ENCODE data around the gene TPP2.

TPP2 gene

GRCh38 chr13:102654756-102655155, 58.0 kb downstream of the TPP2 start:
- H3K4me3 Mint-ChIP-seq = no peak overlapping the region
- H3K9me3 Mint-ChIP-seq = no peaks in the 10 kb centered on the region

DNA sequence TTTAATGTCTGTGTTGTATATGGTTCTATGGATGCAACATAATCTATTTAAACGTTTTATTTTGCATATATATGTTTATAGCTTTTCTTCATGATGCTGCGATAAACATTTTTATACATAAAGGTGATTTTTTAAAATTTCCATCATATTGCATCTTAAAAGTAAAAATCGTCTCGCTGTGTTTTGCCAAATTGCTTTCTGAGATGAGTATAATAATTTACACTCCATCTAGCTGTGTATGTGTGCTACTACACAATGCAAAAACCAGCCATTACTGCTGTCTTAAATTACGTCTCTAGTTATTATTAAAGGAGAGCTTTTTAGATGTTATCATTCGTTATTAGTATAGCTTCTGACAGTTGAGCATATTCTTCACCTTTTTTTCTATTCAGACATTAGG, 60.8 kb downstream of the TPP2 start:
- Mint-ChIP-seq H3K4me3 (no peak overlapping the region), H3K36me3 (ENCODE audit: low read depth) (peaks cover 63% of the 10 kb centered on the region), H3K27ac (no peak overlapping the region), H3K4me1 (ENCODE audit: low read depth) (no peaks in the 10 kb centered on the region), H3K9me3 (no peaks in the 10 kb centered on the region), H3K27me3 (no peaks in the 10 kb centered on the region)
- DNase-seq = no peak

More at GRCh38 chr13:102654756-102655155, 58.0 kb downstream of the TPP2 start:
- DNase-seq = no peak
- Mint-ChIP-seq H3K27me3 (no peaks in the 10 kb centered on the region), H3K4me1 (ENCODE audit: low read depth) (peaks cover 5% of the 10 kb centered on the region), H3K27ac (no peak overlapping the region), H3K36me3 (ENCODE audit: low read depth) (peaks cover 63% of the 10 kb centered on the region)

- DNase-seq = no peak
- Mint-ChIP-seq H3K4me1 (ENCODE audit: low read depth) (no peaks in the 10 kb centered on the region), H3K9me3 (no peaks in the 10 kb centered on the region), H3K4me3 (no peak overlapping the region), H3K27ac (no peak overlapping the region), H3K36me3 (ENCODE audit: low read depth) (peaks cover 60% of the 10 kb centered on the region), H3K27me3 (no peaks in the 10 kb centered on the region)
These were observed 61.9 kb downstream of the TPP2 start for GRCh38 chr13:102658660-102659059.

DNA sequence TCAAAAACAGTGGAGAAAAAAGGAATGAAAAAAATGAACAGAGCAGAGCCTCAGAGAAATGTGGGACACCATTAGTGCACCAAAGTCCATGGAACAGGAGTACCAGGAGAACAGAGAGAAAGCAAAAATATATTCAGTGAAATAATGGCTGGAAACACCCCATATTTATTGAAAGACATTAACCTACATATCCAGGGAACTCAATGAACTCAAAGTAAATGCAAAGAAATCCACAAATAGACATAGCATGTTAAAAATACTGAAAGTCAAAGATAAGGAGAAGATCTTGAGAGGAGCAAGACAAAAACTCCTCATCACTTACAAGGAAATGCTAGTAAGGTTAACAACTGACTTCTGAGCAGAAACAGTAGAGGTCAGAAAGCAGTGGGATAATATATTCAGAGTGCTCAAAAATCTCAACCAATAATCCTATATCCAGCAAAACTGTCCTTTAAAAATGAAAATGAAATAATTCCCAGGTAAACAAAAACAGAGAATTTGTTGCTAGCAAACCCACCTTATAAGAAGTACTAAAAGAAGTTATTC, 62.5 kb downstream of the TPP2 start:
- no peak overlapping the region for H3K27ac Mint-ChIP-seq
- H3K4me1 Mint-ChIP-seq (ENCODE audit: low read depth) = no peaks in the 10 kb centered on the region
- peaks cover 64% of the 10 kb centered on the region for H3K36me3 Mint-ChIP-seq (ENCODE audit: low read depth)
- no peaks in the 10 kb centered on the region for H3K27me3 Mint-ChIP-seq
- no peaks in the 10 kb centered on the region for H3K9me3 Mint-ChIP-seq
- DNase-seq = no peak
- no peak overlapping the region for H3K4me3 Mint-ChIP-seq

GRCh38 chr13:102667023-102667422, 70.2 kb downstream of the TPP2 start:
- H3K36me3 Mint-ChIP-seq (ENCODE audit: low read depth) = peaks cover 94% of the 10 kb centered on the region
- no peaks in the 10 kb centered on the region for H3K4me1 Mint-ChIP-seq (ENCODE audit: low read depth)
- no peak overlapping the region for H3K27ac Mint-ChIP-seq
- no peak for DNase-seq
- H3K27me3 Mint-ChIP-seq = no peaks in the 10 kb centered on the region
- peaks cover 21% of the 10 kb centered on the region for H3K9me3 Mint-ChIP-seq
- H3K4me3 Mint-ChIP-seq = no peak overlapping the region

DNA sequence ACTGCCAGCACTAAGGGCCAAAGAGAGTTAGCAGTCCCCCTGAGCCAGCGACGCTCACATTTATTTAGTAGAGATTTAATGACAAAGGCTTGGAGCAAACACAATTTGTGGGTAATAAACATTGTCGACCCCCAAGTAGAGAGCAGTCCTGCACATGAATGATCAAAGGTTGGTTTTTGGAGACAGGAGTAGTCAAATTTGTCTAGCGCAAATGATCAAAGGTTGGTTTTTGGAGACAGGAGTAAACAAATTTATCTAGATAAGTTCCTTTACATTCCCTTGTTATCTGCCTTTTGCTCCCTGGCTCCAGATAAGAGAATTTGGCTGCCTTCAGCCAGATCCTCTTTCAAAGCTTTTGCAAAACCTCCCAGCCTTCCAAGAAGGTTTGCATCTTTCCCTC, 71.1 kb downstream of the TPP2 start:
- no peak for DNase-seq
- Mint-ChIP-seq H3K36me3 (ENCODE audit: low read depth) (peaks cover 96% of the 10 kb centered on the region), H3K4me3 (no peak overlapping the region), H3K27me3 (no peaks in the 10 kb centered on the region), H3K4me1 (ENCODE audit: low read depth) (no peaks in the 10 kb centered on the region), H3K27ac (no peak overlapping the region), H3K9me3 (peaks cover 21% of the 10 kb centered on the region)

DNA sequence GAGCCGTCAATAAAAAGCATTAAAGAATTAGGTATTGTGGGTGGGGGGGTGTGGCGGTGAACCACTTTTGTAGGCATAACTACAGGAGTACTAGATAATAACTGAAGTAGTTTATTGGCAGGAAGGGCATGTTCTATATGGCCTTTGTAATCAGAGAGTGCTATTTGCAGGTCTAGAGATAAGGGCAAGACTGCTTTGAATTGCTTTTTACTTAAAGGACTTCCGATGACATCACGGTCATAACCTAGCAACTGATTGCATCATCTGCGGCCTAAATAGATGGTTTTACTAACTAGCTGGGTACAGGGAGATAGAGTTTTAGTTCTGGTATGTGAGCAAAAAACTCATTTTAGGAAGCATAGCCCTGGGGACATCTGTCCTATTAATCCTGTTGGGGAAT, 73.3 kb downstream of the TPP2 start:
- H3K27ac Mint-ChIP-seq = peak overlapping the region; percentile 20
- DNase-seq = no peak
- peaks cover 99% of the 10 kb centered on the region for H3K36me3 Mint-ChIP-seq (ENCODE audit: low read depth)
- peaks cover 21% of the 10 kb centered on the region for H3K9me3 Mint-ChIP-seq
- H3K4me1 Mint-ChIP-seq (ENCODE audit: low read depth) = no peaks in the 10 kb centered on the region
- H3K27me3 Mint-ChIP-seq = no peaks in the 10 kb centered on the region
- no peak overlapping the region for H3K4me3 Mint-ChIP-seq

DNA sequence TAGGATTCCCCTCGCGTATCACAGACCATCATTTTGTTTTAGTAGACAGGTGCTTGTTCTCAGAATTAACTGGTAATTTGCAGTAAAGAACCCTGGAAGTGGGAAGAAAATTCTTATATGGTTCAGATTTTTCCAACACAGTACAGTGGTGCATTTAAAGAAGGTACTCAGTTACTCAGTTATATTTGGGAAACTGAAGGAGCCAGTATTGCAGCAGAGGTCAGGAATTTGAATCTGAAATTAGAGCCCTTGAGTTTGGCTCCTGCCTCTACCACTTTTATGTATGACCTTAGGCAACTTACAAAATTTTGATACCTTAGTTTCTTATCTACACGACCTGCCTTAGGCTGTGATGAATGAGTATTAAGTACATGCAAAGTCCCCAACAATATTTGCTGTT, 78.3 kb downstream of the TPP2 start:
- Mint-ChIP-seq H3K4me1 (ENCODE audit: low read depth) (peaks cover 8% of the 10 kb centered on the region), H3K27ac (no peak overlapping the region), H3K9me3 (no peaks in the 10 kb centered on the region), H3K36me3 (ENCODE audit: low read depth) (peaks cover 93% of the 10 kb centered on the region), H3K4me3 (no peak overlapping the region), H3K27me3 (no peaks in the 10 kb centered on the region)
- DNase-seq = no peak

DNA sequence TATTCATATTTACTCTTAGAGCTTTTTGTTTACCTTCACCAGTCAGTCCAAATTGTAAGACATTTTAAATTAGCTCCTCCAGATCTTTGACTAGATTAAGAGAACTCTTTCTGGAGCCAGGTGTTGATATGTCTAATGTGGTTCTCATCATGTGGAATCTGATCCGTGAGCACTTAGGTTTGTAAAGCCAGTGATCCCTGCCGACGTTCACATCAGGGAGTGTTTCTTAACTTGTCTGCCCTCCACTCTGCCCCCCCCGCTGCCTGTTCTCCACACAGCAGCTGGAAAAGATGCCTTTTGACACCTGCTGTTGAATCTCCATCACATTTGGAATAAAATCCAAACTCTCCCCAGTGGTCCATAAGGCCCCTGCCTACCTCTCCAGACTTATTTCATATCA, 80.3 kb downstream of the TPP2 start:
- H3K9me3 Mint-ChIP-seq = no peaks in the 10 kb centered on the region
- H3K27me3 Mint-ChIP-seq = no peaks in the 10 kb centered on the region
- peaks cover 21% of the 10 kb centered on the region for H3K4me1 Mint-ChIP-seq (ENCODE audit: low read depth)
- H3K36me3 Mint-ChIP-seq (ENCODE audit: low read depth) = peaks cover 82% of the 10 kb centered on the region
- H3K4me3 Mint-ChIP-seq = no peak overlapping the region
- peak overlapping the region; percentile 53 for H3K27ac Mint-ChIP-seq
- no peak for DNase-seq

- no peak for DNase-seq
These were observed 81.7 kb downstream of the TPP2 start for GRCh38 chr13:102678339-102679107.

DNA sequence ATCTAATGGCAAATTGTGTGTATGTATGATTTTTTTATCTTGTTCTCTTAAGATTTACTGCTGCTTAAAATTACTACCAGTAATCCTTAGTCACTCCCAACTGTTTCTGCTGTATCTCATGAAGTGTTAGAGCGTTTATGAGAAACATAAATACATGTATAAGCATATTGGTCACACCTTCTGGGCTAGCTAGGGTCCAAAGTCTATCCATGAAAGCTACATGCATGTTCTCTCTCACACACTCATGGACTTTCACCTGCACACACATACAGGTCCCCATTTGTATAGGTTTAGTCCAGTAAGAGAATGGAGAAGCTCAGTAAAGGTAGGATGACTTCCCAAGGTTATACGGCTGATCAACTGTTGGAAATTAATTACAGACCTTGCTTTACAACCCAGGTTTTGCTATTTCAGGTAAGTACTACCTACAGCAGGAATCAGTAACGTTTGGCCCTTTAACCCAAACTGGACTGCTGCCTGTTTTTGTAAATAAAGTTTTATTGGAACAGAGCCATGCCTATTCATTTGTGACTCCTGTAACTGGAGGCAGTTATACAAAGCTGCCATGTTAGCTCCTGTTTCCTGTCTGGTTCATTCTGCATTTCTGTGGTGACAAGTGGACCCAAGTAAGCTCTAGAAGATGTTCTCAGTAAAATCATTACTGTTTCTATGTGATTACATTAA, 82.8 kb downstream of the TPP2 start:
- DNase-seq = no peak
- Mint-ChIP-seq H3K9me3 (no peaks in the 10 kb centered on the region), H3K36me3 (ENCODE audit: low read depth) (peaks cover 57% of the 10 kb centered on the region), H3K4me1 (ENCODE audit: low read depth) (peaks cover 32% of the 10 kb centered on the region), H3K4me3 (no peak overlapping the region), H3K27ac (peak overlapping the region; percentile 16), H3K27me3 (no peaks in the 10 kb centered on the region)

More at GRCh38 chr13:102678339-102679107, 81.7 kb downstream of the TPP2 start:
- Mint-ChIP-seq H3K27ac (no peak overlapping the region), H3K4me3 (no peak overlapping the region), H3K4me1 (ENCODE audit: low read depth) (peaks cover 32% of the 10 kb centered on the region), H3K9me3 (no peaks in the 10 kb centered on the region), H3K27me3 (no peaks in the 10 kb centered on the region), H3K36me3 (ENCODE audit: low read depth) (peaks cover 68% of the 10 kb centered on the region)

DNA sequence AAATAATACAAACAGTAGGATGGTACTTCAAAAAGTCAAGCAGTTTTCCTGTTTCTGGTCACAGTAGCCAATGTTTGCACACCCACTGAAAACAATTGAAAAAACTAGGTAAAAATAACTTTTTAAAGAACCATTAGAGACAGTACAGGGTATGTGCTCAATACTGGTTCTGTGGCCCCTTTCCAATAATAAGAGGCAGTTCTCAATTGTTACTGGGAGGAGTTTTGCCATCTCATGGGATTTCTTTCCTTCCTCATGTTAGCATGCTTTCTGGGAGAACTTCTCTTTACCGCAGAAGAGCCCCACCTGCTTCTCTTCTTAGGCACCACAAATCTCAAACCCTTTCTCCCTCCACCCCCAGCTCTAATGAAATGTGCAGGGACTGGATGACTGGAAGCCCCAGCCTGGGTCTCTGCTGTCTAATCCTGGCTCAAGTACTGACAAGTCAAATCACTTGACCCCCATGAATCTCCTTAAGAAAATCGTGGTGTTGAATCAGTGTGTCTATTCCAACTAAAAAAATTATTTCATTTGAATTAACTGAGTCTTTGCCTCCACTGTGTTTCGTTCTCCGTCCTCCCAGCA, 83.4 kb downstream of the TPP2 start:
- no peaks in the 10 kb centered on the region for H3K27me3 Mint-ChIP-seq
- H3K36me3 Mint-ChIP-seq (ENCODE audit: low read depth) = peaks cover 51% of the 10 kb centered on the region
- H3K4me3 Mint-ChIP-seq = no peak overlapping the region
- no peaks in the 10 kb centered on the region for H3K9me3 Mint-ChIP-seq
- DNase-seq = no peak
- peaks cover 32% of the 10 kb centered on the region for H3K4me1 Mint-ChIP-seq (ENCODE audit: low read depth)
- H3K27ac Mint-ChIP-seq = peak overlapping the region; percentile 63

GRCh38 chr13:102680842-102681740, 84.3 kb downstream of the TPP2 start:
- DNase-seq = no peak
- Mint-ChIP-seq H3K36me3 (ENCODE audit: low read depth) (peaks cover 44% of the 10 kb centered on the region), H3K4me3 (no peak overlapping the region), H3K27me3 (no peaks in the 10 kb centered on the region), H3K9me3 (no peaks in the 10 kb centered on the region), H3K27ac (peak overlapping the region; percentile 63), H3K4me1 (ENCODE audit: low read depth) (peaks cover 37% of the 10 kb centered on the region)

GRCh38 chr13:102682211-102682610, 85.4 kb downstream of the TPP2 start:
- H3K27me3 Mint-ChIP-seq = no peaks in the 10 kb centered on the region
- peaks cover 33% of the 10 kb centered on the region for H3K36me3 Mint-ChIP-seq (ENCODE audit: low read depth)
- H3K4me1 Mint-ChIP-seq (ENCODE audit: low read depth) = peaks cover 46% of the 10 kb centered on the region
- H3K27ac Mint-ChIP-seq = no peak overlapping the region
- no peaks in the 10 kb centered on the region for H3K9me3 Mint-ChIP-seq
- no peak for DNase-seq
- no peak overlapping the region for H3K4me3 Mint-ChIP-seq

Measured in activated T-cell treated with anti-CD3 and anti-CD28 coated beads, Interleukin-2, amount 50 U/mL, for 24 hours (primary cell).